ENCODE measurements around the gene UROS. TPM values are rescaled to one million over a fixed set of nuclear protein-coding genes. Genes with fewer than 3 reads are reported as not detected.

UROS gene
- 56.4 to 66.9 TPM (median 58.2 TPM) in 5 replicates for total RNA-seq (2022; extraction: Qiagen RNA extraction; ENCODE audit: low read depth)

DNA sequence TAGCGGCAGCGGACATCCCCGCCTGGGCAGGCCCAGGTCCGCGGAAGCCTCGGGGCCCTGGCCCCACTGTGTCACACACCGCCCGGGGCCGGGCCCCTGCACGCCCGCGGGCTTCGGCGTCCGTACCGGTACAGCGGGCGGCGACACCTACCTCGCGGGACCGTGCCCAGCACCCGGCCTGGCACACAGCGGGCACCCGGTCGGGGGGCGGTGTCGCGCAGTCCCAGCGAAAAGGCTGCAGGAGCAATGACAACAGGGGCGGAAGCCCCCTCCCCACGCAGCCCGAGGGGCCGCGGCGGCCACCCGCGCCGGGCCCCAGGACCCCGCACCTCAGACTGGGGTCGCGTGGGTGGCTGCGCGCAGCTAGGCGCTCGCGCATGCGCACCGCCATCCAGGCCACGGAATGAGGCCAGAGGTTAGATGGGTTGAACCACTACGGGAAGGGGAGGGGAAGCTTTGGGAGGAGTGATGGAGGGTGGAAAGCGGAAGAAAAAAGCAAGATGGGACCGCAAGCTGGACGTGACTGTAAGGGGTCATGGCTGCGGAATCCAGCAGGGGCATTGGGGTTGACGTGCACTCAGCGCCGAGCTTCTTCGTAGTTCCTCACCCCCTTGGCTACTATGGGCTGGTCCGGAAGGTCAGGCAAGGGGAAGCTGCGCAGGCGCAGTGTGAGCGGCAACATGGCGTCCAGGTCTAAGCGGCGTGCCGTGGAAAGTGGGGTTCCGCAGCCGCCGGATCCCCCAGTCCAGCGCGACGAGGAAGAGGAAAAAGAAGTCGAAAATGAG, at the start of gene UROS, which contains the start of gene BCCIP:
UROS (minus strand) TSS at position 381 of the 785 bp plus-strand sequence. CDS start 6,759 bp downstream, outside the sequence.
BCCIP (plus strand) TSS at position 669 of the 785 bp plus-strand sequence; CDS start at position 681, 12 bp downstream.

DNA sequence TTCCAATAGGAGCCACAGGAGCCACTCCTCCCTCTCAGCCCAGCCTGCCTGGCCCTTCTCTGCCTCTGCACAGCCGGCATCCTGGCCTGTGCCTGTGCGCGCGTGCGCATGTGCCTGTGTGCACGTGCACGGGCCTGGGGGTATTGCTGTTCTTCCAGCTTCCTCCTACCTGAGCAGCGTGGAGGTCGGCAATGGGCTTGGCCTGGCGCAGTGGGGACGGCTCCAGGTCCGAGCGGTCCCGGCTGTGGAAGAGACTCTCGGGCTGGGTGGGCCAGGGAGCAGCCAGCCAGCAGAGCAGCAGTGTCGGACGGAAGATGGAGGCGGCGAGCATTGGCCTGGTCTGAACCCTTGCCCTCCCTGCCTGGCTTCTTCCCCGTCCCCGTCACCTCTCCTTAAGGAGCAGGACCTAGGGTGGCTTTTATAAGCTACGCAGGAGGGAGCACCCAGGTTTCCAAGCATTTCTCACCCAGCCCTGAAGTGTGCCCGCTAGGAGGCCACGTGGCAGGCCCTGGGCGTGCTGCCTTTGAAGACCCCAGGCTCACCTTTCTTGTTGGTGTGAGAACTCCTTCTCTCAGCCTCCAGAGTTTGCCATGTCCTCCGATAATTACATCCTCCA, 47.5 kb downstream of the UROS start, which contains the start of gene MMP21:
MMP21 (minus strand) TSS at position 331 of the 616 bp plus-strand sequence; CDS start at position 331, 0 bp downstream.

Other genes with a start within 250 kb of the UROS start
- not detected in 5 replicates for gene TEX36, start 140.1 kb downstream of the UROS start, total RNA-seq (2022; extraction: Qiagen RNA extraction; ENCODE audit: low read depth)
- gene EDRF1, start 103.5 kb downstream of the UROS start, total RNA-seq (2022; extraction: Qiagen RNA extraction; ENCODE audit: low read depth), result 11.6 to 17.6 TPM (median 15.3 TPM) in 5 replicates
- not detected in 5 replicates for gene MMP21, start 47.4 kb downstream of the UROS start, total RNA-seq (2022; extraction: Qiagen RNA extraction; ENCODE audit: low read depth)
- gene BCCIP, start 288 bp upstream of the UROS start, total RNA-seq (2022; extraction: Qiagen RNA extraction; ENCODE audit: low read depth), result 99.9 to 173 TPM (median 109 TPM) in 5 replicates
- gene DHX32, start 58.0 kb upstream of the UROS start, total RNA-seq (2022; extraction: Qiagen RNA extraction; ENCODE audit: low read depth), result 31.9 to 42.7 TPM (median 39.9 TPM) in 5 replicates
- gene FANK1, start 73.3 kb upstream of the UROS start, total RNA-seq (2022; extraction: Qiagen RNA extraction; ENCODE audit: low read depth), result 2.6 to 3.7 TPM (median 3.2 TPM) in 5 replicates